GM21360 (cell line): Measurements from ENCODE around the gene HDHD3.

Experiments used
- ATAC-seq: cut with Tn5 transposase; IDR thresholded peaks from one replicate; pipeline ENCODE4 v1.9.1; 2021; ENCODE audit warnings: mild to moderate bottlenecking, moderate library complexity; ENCODE audit not compliant: unreplicated experiment

HDHD3 gene

GRCh38 chr9:113340011-113340699 lies 36.6 kb downstream of the HDHD3 start, which contains the start of gene WDR31:
WDR31 (minus strand) TSS chr9:113340275; CDS start chr9:113332022, 8,253 bp downstream.
- peak; percentile 95 for ATAC-seq

DNA sequence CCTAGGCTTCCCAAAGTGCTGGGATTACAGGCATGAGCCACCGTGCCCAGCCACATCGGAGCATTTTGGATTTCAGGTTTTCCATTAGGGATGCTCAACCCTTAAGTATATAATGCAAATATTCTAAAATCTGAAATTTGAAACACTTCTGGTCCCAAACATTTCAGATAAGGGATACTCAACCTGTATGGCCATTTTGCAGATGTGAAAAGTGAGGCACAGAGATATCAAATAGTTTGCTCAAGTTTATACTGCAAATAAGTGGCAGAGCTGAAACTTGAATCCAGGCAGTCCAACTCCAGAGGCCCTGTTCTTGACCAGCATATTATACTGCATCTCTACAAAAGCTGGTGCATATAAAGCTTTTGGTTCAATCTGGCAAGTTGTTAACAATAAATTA lies 39.1 kb downstream of the HDHD3 start:
- ATAC-seq = no peak

- ATAC-seq = no peak
These were observed 45.0 kb downstream of the HDHD3 start for GRCh38 chr9:113331780-113332179.

GRCh38 chr9:113328045-113328782 lies 48.6 kb downstream of the HDHD3 start:
- ATAC-seq = no peak

GRCh38 chr9:113326230-113326629 lies 50.6 kb downstream of the HDHD3 start:
- no peak for ATAC-seq
